GM12892 (cell line): ENCODE data around the gene VDR.

Experiments used
- POLR2A ChIP-seq: IDR thresholded peaks from 2 replicates; pipeline ENCODE4 v1.6.1; 2011; ENCODE audit warnings: low read depth, low read length, control low read depth
- POLR2AphosphoS5 ChIP-seq: IDR thresholded peaks from 2 replicates; pipeline ENCODE4 v1.6.1; 2011; ENCODE audit warnings: low read depth, low read length, control low read depth

- TF ChIP-seq POLR2A (no peak), POLR2AphosphoS5 (no peak)
Observed at GRCh38 chr12:47909839-47910465, 5.2 kb upstream of the VDR start.
